VCaP (cell line): ENCODE results near the gene SMYD3.

Source experiments
- H3K27ac ChIP-seq: fragments of 450-650 bp; 2 replicates; pipeline ENCODE4 v1.5.1; 2017
- CTCF ChIP-seq: fragments of 450-650 bp; conservative IDR thresholded peaks from 2 replicates; pipeline ENCODE4 v1.5.1; 2017; ENCODE audit warnings: mild to moderate bottlenecking, moderate library complexity

SMYD3 gene

DNA sequence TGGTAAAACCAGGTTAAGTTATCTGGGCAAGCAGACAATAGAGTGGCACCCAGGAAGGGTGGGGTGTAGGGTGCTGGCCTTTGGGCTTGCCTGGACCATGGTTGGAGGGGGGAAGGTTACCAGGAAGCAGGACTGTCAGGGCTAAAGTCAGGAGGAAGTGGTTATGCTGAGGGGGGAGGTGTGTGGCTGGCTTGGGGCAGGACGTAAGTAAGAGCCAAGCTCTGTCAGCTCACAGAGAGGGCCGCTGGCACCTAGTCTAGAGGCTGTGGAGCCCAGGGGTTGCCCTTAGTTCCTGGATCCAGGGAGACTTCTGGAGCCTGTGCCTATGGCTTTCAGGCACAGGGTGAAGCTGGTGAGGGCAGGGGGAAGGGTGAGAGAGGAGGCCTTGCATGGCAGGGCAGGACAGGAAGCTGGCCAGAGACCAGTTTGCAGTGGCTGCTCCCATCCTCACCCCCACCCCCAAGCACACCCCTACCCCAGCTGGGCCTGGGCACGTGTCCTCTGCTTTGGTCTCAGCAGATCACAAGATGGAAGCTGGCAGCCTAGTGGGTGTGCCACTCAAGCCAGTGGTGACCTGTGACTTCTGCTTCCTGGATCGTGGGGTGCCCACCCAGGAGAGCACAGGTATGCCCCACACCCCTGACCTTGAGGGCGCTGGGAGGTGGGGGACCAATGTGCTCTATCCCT, 20.5 kb upstream of the SMYD3 start:
- no peak for TF ChIP-seq CTCF
- H3K27ac ChIP-seq = no peak overlapping the region

- no peak overlapping the region for H3K27ac ChIP-seq
- no peak for TF ChIP-seq CTCF
Measured at GRCh38 chr1:246526915-246527314, 19.8 kb upstream of the SMYD3 start.

GRCh38 chr1:246526380-246526779, 19.3 kb upstream of the SMYD3 start:
- H3K27ac ChIP-seq = no peak overlapping the region
- no peak for TF ChIP-seq CTCF

GRCh38 chr1:246519514-246519913, 12.4 kb upstream of the SMYD3 start:
- H3K27ac ChIP-seq = no peak overlapping the region
- no peak for TF ChIP-seq CTCF

DNA sequence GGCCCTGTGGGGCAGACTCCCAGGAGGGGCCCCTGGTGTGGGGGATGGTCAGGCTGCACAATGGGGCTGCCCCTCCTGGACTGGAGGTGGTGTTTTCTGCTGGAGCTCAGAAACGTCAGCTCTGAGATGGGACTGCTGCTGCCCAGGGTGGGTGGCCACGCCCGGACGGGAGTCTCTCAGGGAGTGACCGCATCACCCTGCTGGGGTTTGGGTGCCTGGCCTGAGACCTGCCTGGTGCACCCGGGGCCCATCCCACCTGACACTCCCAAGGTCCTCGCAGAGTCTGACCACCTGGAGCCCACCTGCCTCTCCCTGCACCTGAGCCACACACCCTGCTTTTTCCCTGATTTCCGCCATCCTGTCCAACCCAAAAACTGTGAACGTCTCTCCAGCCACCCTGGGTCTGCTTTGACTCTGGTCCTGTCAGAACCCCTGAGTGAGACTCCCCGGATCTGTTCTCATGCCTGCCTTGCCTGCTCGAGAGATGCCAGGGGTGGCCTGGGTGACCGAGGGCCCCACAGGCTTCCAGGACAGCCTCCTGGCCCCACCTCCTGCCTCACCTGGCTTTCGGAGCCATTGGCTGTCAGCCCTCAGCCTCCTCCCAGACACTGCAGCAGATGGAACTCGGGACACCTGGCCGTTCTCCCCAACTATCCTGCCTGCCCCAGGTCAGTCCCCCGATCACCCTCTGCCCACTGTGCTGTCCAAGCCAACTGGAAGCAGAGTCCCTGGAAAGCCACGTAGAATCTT, 11.6 kb upstream of the SMYD3 start:
- no peak overlapping the region for H3K27ac ChIP-seq
- no peak for TF ChIP-seq CTCF

GRCh38 chr1:246517391-246517790, 10.3 kb upstream of the SMYD3 start:
- TF ChIP-seq CTCF = no peak
- H3K27ac ChIP-seq = no peak overlapping the region

- no peak for TF ChIP-seq CTCF
- H3K27ac ChIP-seq = no peak overlapping the region
Measured at GRCh38 chr1:246516126-246516525, 9.0 kb upstream of the SMYD3 start.
